ENCODE results near the gene TMPRSS3.
"Not testable (repeated sequence)": the region's sequence is repeated elsewhere in the genome, so short reads cannot be mapped to it uniquely, and the experiment has no call there.

Gene TMPRSS3

DNA sequence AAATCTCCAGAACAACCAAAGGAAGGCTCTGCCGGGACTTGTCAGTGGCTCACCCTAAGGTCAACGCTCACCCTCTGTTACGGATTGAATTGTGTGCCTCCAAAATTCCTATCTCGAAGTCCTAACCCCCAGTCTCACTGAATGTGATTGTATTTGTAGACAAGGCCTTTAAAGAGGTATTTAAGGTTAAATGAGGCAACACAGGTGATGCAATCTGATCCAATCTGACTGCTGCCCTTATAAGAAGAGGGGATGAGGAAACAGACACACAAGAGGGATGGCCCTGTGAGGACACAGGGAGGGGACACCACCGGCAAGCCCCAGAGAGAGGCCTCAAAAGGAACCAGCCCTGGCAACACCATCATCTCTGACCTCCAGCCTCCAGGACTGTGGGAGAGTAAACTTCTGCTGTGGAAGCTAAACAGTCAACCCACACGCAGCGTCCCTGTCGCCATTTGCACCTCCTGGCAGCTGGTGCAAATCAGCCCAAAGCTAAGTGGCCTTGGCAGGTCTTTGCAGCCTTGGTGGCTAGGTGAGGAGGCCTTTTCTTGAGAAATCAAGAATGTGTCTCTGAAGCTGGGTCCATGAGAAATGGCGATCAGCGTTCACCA lies 32.1 kb upstream of the TMPRSS3 start:
- DNase-seq: no peak

DNA sequence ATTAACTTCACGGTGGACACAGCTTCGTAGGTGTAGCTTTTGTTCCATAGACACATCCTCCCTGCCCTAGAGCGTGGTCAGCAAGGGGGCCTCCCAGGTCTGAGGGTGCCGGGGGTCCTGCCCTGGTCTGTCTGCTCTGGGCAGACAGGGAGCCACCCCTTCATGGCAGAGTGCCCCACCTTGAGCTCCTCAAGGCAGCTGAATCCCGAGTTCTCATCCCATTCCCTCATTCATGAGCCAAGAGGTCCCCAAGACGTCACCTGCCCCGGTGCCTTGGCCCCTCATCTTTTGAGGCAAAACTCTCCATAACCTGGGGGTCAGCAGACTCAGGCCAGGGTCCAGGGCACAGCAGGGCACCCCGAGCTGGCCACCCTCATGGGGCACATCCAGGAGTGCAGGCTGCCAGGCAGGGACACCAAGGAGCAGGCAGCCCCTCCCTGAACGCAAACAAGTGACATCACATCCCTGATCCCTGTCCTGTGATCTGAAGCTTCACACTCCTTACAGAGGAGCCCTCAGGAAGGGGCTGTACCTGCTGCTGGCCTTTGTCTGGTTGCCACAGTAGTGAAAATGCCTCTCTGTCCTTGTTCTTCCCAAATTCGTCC lies 31.1 kb upstream of the TMPRSS3 start:
- no peak for DNase-seq

- DNase-seq: no peak
Observed at GRCh38 chr21:42426424-42426823, 30.6 kb upstream of the TMPRSS3 start.

DNA sequence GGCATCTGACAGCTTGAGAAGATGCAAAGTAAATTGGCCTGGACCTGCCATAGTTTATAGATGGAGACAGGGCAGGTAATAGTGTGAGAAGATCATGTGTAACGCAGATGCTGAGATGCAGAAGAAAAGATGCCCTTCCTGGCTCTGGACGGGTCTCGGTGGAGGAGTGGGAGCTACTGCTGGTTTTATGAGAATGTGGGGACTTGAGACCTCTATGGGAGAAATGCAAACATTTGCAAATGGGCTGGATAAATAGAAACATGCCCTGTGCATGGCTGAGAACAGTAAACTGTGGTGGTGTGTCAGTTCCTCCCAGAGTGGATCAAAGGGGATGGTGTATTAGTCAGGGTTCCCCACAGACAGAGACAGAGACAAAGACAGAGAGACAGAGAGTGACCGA lies 29.7 kb upstream of the TMPRSS3 start:
- peak; percentile 65 for DNase-seq

GRCh38 chr21:42424914-42425541 lies 29.2 kb upstream of the TMPRSS3 start:
- DNase-seq: peak; percentile 88

- DNase-seq: no peak
Observed at GRCh38 chr21:42423685-42424084, 27.8 kb upstream of the TMPRSS3 start.

DNA sequence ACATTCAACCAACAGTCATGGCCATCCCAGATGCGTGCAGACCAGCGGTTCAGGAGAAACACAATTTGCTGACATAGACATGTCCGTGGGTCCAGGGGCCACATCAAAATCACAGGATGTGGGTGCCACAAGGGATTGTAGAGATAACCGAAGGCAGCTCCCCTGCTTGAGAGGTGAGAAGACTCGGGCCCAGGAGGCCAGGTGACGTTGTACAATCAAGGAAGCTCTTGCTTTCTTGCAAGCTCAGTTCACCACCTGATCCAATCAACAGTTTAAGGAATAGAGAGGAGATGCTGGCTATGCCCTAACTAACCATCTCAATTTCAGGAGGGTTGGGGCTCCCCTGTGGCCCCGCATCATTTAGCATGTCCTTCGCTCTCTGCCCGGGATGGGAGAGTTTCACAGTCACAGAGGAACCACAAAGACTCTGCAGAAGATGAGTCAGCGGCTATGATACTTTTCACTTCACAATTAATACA lies 27.4 kb upstream of the TMPRSS3 start:
- DNase-seq: peak; percentile 63

DNA sequence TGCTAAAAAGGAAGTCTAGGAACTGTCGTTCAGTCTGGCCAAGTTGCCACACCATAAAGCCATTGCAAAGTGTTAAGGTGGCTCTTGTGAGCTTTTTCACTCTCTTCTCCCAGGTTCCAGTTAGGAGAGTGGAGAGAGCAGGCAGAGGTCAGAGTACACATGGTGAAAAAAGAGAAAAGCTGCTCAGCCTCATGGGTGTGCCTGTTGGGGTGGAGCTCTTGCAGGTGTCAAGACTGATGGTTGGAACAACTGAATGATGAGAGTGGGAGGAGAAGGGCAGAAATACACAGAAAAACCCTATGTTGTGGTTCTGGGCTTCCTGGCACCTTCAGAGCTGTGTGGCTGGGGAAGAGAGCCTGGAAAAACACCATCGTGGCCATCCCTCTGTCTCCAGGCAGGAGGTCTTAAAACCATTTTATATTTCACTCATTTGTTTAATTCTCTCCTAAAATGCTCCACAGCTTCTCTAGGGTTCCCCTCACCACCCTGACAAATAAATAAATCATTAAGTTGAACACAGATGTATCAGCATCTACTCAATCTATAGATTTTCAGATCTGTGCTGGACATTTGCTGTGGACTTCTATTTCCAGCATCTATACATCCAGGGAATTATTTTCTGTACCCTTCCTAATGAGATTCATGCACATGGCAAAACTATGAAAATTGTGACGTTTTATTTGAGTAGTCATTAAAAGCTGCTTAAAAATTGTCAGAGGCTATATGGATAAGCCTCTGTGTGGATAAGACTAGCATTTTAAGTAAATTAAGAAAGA lies 25.4 kb upstream of the TMPRSS3 start:
- DNase-seq: no peak

DNA sequence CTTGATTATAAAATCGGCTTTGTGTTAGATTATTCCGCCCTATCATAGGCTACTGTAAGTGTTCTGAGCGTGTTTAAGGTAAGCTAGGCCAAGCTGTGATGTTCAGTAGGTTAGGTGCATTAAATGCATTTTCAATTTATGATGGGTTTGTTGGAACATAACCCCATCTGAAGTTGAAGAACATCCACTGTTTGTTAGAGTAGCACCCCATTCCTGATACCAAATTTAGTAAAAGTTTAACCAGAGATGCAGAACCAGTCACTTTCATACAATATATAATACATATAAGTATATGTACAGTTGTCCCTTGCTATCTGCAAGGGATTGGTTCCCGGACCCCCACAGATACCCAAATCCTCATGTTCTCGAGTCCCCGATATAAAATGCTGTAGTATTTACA lies 24.0 kb upstream of the TMPRSS3 start:
- DNase-seq: no peak

DNA sequence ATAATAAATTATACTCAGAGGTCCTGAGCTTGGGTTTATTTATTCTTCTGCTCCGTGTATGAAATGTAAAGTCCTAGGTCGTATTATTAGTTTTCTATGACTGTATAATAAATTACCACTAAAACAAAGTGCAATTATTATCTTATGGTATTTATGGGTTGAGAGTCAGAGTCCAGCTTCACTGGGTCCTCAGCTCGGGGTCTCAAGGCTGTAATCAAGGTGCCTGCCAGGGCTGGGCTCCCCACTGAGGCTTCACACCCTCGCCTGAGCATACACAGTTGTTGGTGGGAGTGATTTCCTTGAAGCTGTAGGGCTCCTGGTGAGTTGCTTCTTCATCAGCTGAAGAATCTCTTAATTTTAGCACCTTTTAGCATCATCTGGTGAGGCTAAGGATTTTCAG lies 23.0 kb upstream of the TMPRSS3 start:
- no peak for DNase-seq

DNA sequence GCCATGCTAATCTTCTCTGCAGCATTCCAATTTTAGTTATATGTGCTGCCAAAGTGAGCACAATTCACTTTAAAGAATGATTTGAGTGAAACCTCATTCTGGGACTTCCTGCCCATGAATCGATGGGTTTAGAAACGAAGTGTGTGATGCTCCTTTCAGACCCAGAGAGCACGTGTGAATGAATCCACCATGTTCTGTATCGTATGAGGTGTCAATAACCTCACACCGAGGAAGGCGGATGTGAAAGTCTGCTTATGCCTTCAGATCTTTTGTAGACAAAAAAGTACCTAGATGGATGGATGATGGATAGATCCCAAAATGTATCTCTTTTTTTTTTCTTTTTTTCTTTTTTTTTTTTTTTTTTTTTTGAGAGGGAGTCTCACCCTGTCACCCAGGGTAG lies 21.7 kb upstream of the TMPRSS3 start:
- peak; percentile 57 for DNase-seq

GRCh38 chr21:42414928-42415769 lies 19.3 kb upstream of the TMPRSS3 start:
- DNase-seq: peak; percentile 95

DNA sequence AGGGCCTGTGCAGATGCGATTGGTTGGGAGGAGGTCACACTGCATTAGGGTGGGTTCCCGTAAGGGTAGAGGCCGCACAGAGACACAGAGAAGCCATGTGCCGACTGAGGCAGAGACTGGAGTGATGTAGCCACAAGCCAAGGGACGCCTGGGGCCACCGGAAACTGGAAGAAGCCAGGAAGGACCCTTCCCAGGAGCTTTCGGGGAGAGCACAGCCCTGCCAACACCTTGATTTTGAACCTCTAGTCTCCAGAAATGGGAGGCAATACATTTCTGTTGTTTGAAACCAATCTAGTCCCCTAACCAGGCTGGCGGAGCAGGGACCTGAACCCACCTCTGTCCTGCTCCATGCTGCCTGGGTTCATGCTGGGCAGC lies 18.7 kb upstream of the TMPRSS3 start:
- no peak for DNase-seq

DNA sequence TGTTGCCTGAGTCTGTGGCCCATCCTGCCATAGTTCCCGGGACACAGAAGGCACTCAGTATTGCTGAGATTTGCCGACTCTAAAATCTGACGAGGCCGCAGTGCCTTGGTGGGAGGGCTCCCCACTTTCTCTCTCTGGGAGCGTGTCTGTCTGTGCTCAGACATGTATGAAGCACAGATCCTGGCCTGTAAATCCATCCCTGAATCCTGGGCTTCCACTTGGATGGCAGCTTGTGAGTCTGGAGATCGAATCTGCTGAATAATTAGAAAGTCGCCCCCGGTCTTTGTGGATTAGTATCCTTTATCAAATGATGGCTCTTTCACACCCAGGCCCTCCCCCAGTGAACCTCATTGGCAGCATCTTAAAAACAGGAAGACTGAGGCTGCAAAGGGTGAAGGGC lies 18.2 kb upstream of the TMPRSS3 start:
- no peak for DNase-seq

DNA sequence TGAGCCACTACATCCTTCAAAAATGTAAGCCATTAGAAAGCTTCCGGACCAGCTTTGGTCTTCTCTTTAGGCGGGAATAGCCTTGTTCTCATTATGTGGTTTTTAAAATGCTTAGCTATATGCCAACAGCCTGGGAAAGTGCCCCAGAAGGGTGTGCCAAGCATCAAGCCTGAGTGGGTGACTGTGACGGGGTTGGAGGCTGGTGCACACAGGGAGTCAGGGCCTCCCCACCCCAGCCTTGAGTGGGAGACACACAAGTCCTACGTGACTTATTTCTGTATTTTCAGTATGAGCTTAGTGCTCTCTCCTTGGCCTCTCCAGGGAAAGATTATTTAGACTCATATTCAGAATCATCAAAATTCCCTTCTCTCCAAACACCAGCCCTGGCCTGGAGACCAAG lies 17.6 kb upstream of the TMPRSS3 start:
- no peak for DNase-seq

- no peak for DNase-seq
Observed at GRCh38 chr21:42413093-42413492, 17.2 kb upstream of the TMPRSS3 start.

GRCh38 chr21:42412636-42412933 lies 16.7 kb upstream of the TMPRSS3 start:
- no peak for DNase-seq

DNA sequence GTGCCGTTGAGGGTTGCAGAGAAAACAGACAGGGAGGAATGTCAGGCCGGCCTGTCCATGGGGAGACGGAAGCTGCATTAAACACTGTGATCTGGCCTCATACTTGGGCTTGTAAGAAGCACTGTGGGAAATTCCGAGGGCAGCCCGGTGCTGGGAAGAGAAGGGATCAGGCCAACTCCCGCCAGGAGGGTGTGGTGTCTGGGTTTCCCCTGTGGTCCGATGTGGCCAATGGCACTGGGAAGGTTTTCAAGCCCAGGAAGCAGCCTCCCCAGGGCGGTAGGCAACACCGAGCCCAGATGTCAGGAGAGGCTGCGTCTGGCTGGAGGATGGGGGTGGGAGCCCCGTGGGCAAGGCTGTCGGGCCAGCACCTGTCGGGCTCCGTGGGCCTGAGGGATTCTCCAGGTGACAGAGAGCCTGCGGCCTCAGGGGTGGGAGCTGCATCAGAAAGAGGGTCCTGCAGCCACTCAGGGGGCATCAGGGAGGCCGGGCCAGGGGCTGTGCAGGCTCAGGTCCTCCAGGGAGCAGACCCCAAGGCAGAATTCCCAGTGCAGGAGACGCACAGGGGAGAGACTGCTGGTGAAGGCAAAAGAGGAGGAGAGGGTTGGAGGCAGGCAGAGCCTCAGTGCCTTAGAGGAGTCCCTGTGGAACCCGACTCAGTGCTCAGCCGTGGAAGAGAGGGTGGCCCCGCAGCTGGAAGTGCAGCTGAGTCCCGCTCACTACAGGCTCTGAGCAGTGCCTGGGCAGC lies 16.2 kb upstream of the TMPRSS3 start:
- no peak for DNase-seq

DNA sequence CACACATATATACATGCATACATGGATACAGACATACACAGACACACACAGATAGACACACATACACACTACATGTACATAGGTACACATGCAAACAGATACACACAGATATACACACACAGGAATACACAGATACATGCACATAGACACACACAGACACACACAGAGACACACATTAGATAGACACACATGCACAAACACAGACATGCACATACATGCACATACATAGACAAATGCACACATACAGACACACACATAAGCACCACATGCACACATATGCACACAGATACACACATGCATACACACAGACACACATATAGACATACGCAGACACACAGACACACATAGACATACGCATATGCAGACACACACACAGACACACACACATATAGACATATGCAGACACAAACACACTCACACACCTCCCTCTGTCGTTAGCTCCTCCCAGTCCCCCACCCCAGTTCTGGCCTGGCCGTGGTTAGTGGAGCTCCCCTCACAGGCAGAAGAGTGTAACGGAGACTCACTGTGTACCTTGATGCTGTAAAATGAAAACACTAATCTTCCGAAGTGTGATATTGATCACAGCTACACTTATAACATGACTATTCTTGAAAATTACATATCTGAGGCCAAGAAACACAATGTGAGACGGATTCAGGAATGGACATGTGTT lies 15.5 kb upstream of the TMPRSS3 start:
- no peak for DNase-seq

DNA sequence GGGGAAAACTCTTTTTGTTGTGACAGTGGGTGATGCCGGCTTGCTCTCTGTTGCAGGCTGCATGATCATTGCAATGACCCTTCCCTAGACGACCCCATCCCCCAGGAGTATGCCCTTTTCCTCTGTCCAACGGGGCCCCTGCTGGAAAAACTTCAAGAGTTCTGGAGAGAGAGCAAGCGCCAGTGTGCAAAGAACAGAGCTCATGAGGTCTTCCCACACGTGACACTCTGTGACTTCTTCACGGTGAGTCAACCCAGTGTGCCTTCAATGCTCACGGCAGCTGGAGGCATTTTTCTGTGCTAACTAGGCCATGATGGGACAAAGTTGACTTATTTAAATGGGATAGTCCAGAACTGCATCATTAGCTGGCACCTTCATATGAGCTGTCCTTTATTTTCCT lies 13.5 kb upstream of the TMPRSS3 start:
- no peak for DNase-seq

DNA sequence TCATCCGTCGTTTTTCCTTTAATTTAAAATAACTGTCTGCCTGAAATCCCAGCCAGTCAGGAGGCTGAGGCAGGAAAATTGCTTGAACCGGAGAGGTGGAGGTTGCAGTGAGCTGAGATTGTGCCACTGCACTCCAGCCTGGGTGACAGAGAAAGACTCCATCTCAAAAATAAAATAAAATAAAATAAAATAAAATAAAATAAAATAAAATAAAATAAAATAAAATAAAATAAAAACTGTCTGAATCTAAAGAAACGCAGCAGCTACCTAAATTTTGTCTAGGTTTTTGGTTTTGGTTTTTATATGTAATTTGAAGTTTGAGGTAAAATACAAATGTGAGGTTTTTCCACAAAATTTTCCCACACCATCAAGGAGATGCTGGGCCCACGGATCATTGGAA lies 12.9 kb upstream of the TMPRSS3 start:
- DNase-seq: not testable (repeated sequence)

GRCh38 chr21:42407476-42407875 lies 11.6 kb upstream of the TMPRSS3 start:
- DNase-seq: no peak
